Pancreas (tissue), 10 donors: ENCODE results near the gene LOXL4. TPM values are rescaled to one million over a fixed set of nuclear protein-coding genes. Genes with fewer than 3 reads are reported as not detected.
A peak's percentile ranks its signal among the peaks of the same experiment; 100 is the strongest.

ENCODE experiments used
- ATAC-seq, 4 donors: fragments of 200-7000 bp; cut with Tn5 transposase; one replicate each; pipeline versions ENCODE4 v1.8.0 to v1.9.1; 2020; ENCODE audit warnings: mild to moderate bottlenecking in 4 of 4, moderate library complexity in 4 of 4
- DNase-seq, 6 donors: peaks; one replicate each; pipeline ENCODE4 v3.0.0-alpha.2; 2020
- FAIRE-seq: peaks from 2 replicates; lab custom pipeline; 2012; peaks lifted over from hg19 to GRCh38; lab: Jason Lieb, UNC
- H3K27ac ChIP-seq, 4 donors: fragments of 200-600 bp; sonication (generic); 1 replicate in 3 of 4; 2 replicates in 1 of 4; pipeline versions ENCODE4 v1.5.0 to v1.8.0; 2020
- H3K27me3 ChIP-seq, 4 donors: fragments of 200-600 bp; one replicate each; pipeline ENCODE4 v1.8.0; 2021
- H3K36me3 ChIP-seq, 3 donors: fragments of 200-600 bp; sonication (generic) in 1 of 3; one replicate each; pipeline versions ENCODE4 v1.5.0 to v1.8.0; 2020 to 2021
- H3K4me1 ChIP-seq, 3 donors: fragments of 200-600 bp; one replicate each; pipeline ENCODE4 v1.8.0; 2021
- H3K4me3 ChIP-seq, 4 donors: fragments of 200-600 bp; sonication (generic) in 2 of 4; one replicate each; pipeline versions ENCODE4 v1.5.0 to v1.8.0; 2020 to 2021
- H3K9me3 ChIP-seq, 4 donors: fragments of 200-600 bp; one replicate each; pipeline ENCODE4 v1.8.0; 2021
- WGBS, 2 donors: extraction: QIAGEN DNeasy Blood & Tissue Kit; methylation state at CpG; one replicate each; pipeline ENCODE4 v1.1.7; 2013; 5-methylcytosine and 5-hydroxymethylcytosine counted together
- intact Hi-C, 3 donors: fragments of 100-400 bp; cut with DNase I; formaldehyde crosslinking; loops; one replicate each; pipeline versions ENCODE4 v1.11.1 to v1.14.2; 2022
- polyA plus RNA-seq, 2 donors: library from polyadenylated mRNA; stranded (reverse); fragments of 200-250 nt; gene quantifications; one replicate each; pipeline ENCODE4 v1.2.3, GENCODE V29; 2013
- total RNA-seq, 6 donors: library from RNA; stranded (reverse); fragmentation: NEBNext Ultra II Directional in 4 of 6; extraction: Animal tissue kit (Norgen Biotek cat#: 25700) in 4 of 6; gene quantifications; one replicate each; pipeline versions ENCODE4 v1.2.1 to v1.2.4, GENCODE V29; 2021 to 2023
- TF ChIP-seq, protein P1 (sequence below), 4 donors: fragments of 200-600 bp; sonication (generic) in 3 of 4; IDR thresholded peaks; one replicate each; pipeline versions ENCODE4 v1.5.0 to v1.8.0; 2021; ENCODE audit warnings: antibody characterized with exemption in 4 of 4
- donor health status: healthy with polysubstance abuse.
- donor health status: DM: no; HTN: no; CAD: no; lungs with moderate emphysema.
- donor health status: DM: no; HTN: no; CAD: no.
- donor health status: control.
- donor health status: control.
- donor health status: Bipolar disorder and iron deficiency.
- donor health status: DM: yes; HTN: yes; CAD: no.
- donor health status: DM: no; HTN: no; CAD: no.
- donor health status: DM: no; HTN: no; CAD: no.
- donor health status: DM: yes; HTN: yes; CAD: no.

Gene LOXL4
- total and polyA plus RNA-seq, 8 donors, result 3.7 to 12.5 (median 8.6) TPM

DNA sequence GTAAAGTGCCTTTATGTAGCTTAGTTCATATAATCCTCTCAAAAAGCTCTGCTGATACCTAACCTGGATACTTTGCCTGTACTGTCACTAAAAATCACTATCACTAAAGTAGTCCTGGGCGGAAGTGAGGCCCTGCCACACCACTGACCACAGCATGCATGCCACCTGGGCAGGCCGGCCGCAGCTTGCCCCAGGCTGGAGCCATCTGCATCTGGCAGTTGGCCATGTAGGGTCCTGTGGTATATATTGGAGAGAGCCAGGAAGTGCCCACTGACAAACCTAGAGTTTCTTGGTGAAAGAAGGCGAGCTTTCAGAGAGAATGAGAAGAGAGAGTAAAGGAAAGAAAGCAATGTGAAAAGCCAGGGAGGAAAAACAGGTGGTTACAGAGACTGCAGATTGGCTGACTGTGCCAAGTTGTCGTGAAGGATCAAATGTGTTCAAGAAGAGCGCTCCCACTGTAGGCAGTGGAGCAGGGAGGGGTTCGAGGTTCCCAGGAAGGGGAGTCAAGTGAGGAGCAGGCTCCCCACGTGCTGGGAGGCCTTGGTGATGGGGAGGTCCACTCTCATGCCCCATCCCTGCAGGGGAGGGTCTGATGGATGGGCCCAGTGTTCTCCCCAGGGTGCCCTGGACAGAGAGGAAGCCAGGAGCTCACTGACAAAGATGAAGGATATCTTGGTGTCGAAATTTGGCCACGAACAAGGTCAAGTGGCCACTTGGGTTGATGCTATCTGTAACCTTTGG lies 13.6 kb downstream of the LOXL4 start:
- TF ChIP-seq, protein P1, sequence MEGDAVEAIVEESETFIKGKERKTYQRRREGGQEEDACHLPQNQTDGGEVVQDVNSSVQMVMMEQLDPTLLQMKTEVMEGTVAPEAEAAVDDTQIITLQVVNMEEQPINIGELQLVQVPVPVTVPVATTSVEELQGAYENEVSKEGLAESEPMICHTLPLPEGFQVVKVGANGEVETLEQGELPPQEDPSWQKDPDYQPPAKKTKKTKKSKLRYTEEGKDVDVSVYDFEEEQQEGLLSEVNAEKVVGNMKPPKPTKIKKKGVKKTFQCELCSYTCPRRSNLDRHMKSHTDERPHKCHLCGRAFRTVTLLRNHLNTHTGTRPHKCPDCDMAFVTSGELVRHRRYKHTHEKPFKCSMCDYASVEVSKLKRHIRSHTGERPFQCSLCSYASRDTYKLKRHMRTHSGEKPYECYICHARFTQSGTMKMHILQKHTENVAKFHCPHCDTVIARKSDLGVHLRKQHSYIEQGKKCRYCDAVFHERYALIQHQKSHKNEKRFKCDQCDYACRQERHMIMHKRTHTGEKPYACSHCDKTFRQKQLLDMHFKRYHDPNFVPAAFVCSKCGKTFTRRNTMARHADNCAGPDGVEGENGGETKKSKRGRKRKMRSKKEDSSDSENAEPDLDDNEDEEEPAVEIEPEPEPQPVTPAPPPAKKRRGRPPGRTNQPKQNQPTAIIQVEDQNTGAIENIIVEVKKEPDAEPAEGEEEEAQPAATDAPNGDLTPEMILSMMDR (IDR thresholded peaks at IDR 0.05), result no peak
- H3K9me3 ChIP-seq, result no peaks in the 10 kb centered on the region
- intact Hi-C loops, result no loop called here
- no peak overlapping the region for H3K27ac ChIP-seq
- H3K4me3 ChIP-seq, result no peak overlapping the region
- WGBS, 2 donors, result 78 to 79% methylated on average over 10 of the region's 10 CpGs
- peaks cover 0 to 4% (median 2%) of the 10 kb centered on the region in 3 donors for H3K36me3 ChIP-seq
- no peak for FAIRE-seq
- no peak for DNase-seq
- H3K27me3 ChIP-seq, result no peaks in the 10 kb centered on the region
- no peaks in the 10 kb centered on the region for H3K4me1 ChIP-seq
- peak in 2 of 4 donors; percentile 45 to 47 for ATAC-seq

DNA sequence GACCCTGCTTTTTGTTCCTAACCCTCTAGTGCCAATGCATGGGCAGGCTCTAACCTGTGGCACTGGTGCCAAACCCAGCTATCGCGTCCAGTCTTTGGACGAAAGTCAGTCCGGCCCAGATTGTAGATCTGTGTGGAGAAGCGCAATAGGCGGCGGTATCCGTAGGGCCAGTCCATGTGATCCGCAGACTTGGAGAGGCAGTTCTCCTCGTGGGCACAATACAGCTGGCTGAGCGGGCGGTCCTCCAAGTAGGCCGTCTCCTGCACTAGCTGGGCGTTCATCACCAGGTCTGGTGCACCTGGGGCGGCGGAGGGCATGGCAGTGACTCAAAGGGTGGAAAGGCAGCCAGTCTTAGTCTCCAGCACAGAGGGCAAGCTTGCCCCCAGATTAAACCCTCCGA lies 14.5 kb downstream of the LOXL4 start:
- Histone ChIP-seq H3K4me1 (no peaks in the 10 kb centered on the region), H3K27ac (no peak overlapping the region), H3K9me3 (no peaks in the 10 kb centered on the region), H3K36me3 (peaks cover 0 to 4% (median 2%) of the 10 kb centered on the region in 3 donors), H3K27me3 (no peaks in the 10 kb centered on the region), H3K4me3 (no peak overlapping the region)
- ATAC-seq, result peak in 1 of 4 donors; percentile 6
- TF ChIP-seq, protein P1 (IDR thresholded peaks at IDR 0.05), result no peak
- intact Hi-C loops, result no loop called here
- WGBS, 2 donors, result 84 to 93% methylated on average over 17 of the region's 17 CpGs
- no peak for DNase-seq
- no peak for FAIRE-seq

DNA sequence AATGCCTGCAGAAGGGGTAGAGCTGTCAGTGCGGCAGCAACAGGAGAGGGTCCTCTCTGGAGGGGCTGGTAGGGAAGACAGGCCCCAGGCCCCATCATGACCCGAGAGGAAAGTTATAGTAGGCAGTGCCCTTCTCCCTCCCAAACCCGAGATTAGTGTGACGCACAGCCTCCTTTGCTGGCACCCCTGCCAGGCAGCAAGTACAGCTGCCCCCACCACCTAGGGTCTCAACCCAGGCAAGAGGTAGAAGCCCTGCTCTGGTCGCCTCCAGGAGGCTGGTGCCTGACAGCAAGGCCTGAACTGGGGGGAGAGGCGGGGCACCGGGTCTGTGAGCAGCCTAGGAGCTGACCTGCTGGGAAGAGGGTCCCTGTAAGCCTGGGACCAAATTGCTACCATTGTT lies 15.5 kb downstream of the LOXL4 start:
- ATAC-seq (no peak), DNase-seq (no peak), FAIRE-seq (no peak)
- intact Hi-C loops, result no loop called here
- Histone ChIP-seq H3K9me3 (no peaks in the 10 kb centered on the region), H3K27me3 (no peaks in the 10 kb centered on the region), H3K4me1 (no peaks in the 10 kb centered on the region), H3K36me3 (peaks cover 0 to 4% (median 2%) of the 10 kb centered on the region in 3 donors), H3K27ac (no peak overlapping the region), H3K4me3 (no peak overlapping the region)
- TF ChIP-seq, protein P1 (IDR thresholded peaks at IDR 0.05), result no peak
- WGBS, 2 donors, result 89 to 93% methylated on average over 6 to 7 of the region's 7 CpGs

DNA sequence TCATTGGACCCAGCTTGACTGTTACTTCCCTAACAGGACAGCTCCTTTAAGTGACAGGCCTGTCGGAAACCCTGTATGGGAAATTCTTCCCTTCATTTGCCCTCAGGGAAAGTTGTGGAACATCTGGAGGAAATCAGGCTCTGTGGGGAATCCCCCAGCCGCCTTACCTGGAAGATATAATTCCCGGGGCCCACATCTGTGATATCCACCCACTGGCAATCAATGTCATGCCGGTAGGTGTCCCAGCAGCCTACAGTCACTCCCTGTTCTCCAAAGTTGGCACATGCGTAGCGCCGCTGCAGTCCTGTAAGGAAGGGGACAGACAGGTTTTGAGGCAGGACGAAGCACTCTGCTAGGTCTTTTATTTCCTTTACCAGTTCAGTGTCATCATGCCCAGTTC lies 16.6 kb downstream of the LOXL4 start:
- ATAC-seq, result no peak
- intact Hi-C loops, result no loop called here
- peaks cover 0 to 4% (median 2%) of the 10 kb centered on the region in 3 donors for H3K36me3 ChIP-seq
- H3K9me3 ChIP-seq, result no peaks in the 10 kb centered on the region
- no peaks in the 10 kb centered on the region for H3K27me3 ChIP-seq
- TF ChIP-seq, protein P1 (IDR thresholded peaks at IDR 0.05), result no peak
- no peak for DNase-seq
- no peak overlapping the region for H3K27ac ChIP-seq
- H3K4me1 ChIP-seq, result no peaks in the 10 kb centered on the region
- 78 to 80% methylated on average over 8 of the region's 8 CpGs for WGBS, 2 donors
- H3K4me3 ChIP-seq, result no peak overlapping the region
- FAIRE-seq, result no peak

DNA sequence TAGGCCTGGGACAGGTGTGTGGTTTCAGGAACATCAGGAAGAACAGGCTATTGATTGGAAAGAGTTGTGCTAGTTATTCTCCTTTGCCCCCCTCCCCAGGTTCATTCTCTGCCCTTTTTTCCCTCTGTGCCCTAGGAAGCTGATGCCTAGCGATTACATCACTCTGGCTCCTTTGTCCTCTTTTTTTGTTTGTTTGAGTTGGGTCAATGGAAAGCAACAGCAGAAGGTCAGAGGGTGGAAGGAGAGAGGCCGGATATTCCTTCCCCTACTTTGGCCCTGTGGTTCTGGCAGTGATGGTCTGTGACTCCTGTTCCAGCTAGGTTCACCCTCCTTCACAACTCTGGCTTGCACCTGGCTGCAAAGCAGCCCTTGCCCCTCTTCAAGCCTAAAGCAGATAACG lies 18.9 kb downstream of the LOXL4 start:
- WGBS, 2 donors, result 77 to 86% methylated on average over 3 of the region's 3 CpGs
- Histone ChIP-seq H3K27ac (no peak overlapping the region), H3K4me1 (no peaks in the 10 kb centered on the region), H3K36me3 (peaks cover 0 to 9% (median 5%) of the 10 kb centered on the region in 3 donors), H3K4me3 (no peak overlapping the region), H3K9me3 (no peaks in the 10 kb centered on the region), H3K27me3 (no peaks in the 10 kb centered on the region)
- DNase-seq, result no peak
- intact Hi-C loops, result loop anchor here in 1 of 3 donors (10.0 kb wide), 1 partner anchor 66 kb away; no protein-coding TSS in a partner anchor
- TF ChIP-seq, protein P1 (IDR thresholded peaks at IDR 0.05), result no peak
- no peak for FAIRE-seq
- no peak for ATAC-seq
